Kidney (tissue), 14 donors: ENCODE results near the gene BRINP1. TPM values are rescaled to one million over a fixed set of nuclear protein-coding genes. Genes with fewer than 3 reads are reported as not detected.

Experiments
- DNase-seq, 5 donors: peaks; one replicate each; pipeline ENCODE4 v3.0.0-alpha.2; 2013 to 2020
- FAIRE-seq: peaks from 2 replicates; lab custom pipeline; 2012; peaks lifted over from hg19 to GRCh38; lab: Jason Lieb, UNC
- H3K27ac ChIP-seq, 2 donors: one replicate each; pipeline ENCODE4 v1.7.0; 2013; ENCODE audit warnings: low read depth in 2 of 2, low read length in 2 of 2, inconsistent platforms in 1 of 2
- H3K27me3 ChIP-seq: one replicate; pipeline ENCODE4 v1.7.1; 2013; ENCODE audit warnings: low read length, inconsistent platforms; ENCODE audit not compliant: control insufficient read depth, insufficient read depth
- H3K36me3 ChIP-seq, 3 donors: one replicate each; pipeline versions ENCODE4 v1.7.0 to v1.7.1; 2013; ENCODE audit warnings: low read length in 3 of 3, control low read depth in 1 of 3, inconsistent platforms in 1 of 3; ENCODE audit not compliant: insufficient read depth in 3 of 3, control insufficient read depth in 2 of 3
- H3K4me1 ChIP-seq, 3 donors: one replicate each; pipeline versions ENCODE4 v1.7.0 to v1.7.1; 2013; ENCODE audit warnings: low read length in 3 of 3, inconsistent platforms in 1 of 3, low read depth in 1 of 3; ENCODE audit not compliant: control insufficient read depth in 2 of 3, insufficient read depth in 2 of 3
- H3K4me3 ChIP-seq, 3 donors: one replicate each; pipeline versions ENCODE4 v1.7.0 to v1.8.1; 2013; ENCODE audit warnings: low read length in 3 of 3, control low read depth in 1 of 3, inconsistent platforms in 1 of 3
- H3K9ac ChIP-seq, 3 donors: one replicate each; pipeline versions ENCODE4 v1.7.0 to v1.7.1; 2013; ENCODE audit warnings: low read length in 3 of 3, control low read depth in 1 of 3, inconsistent platforms in 1 of 3
- H3K9me3 ChIP-seq, 3 donors: one replicate each; pipeline versions ENCODE4 v1.7.0 to v1.7.1; 2013; ENCODE audit warnings: low read length in 3 of 3, control low read depth in 1 of 3, inconsistent platforms in 1 of 3; ENCODE audit not compliant: control insufficient read depth in 2 of 3, insufficient read depth in 1 of 3
- intact Hi-C: fragments of 100-400 bp; cut with DNase I; formaldehyde crosslinking; loops from one replicate; pipeline ENCODE4 v1.11.1; 2022
- polyA plus RNA-seq: library from polyadenylated mRNA; stranded (reverse); fragments of 350-450 nt; fragmentation: Illumina TruSeq; extraction: RNeasy Lipid Tissue Mini Kit (QIAGEN cat#74804); gene quantifications from one replicate; pipeline ENCODE4 v1.2.3, GENCODE V29; 2014; ENCODE audit warnings: low read depth, low replicate concordance; ENCODE audit not compliant: insufficient read depth
- total RNA-seq: library from RNA; stranded (reverse); fragmentation: NEBNext Ultra II Directional; extraction: Animal tissue kit (Norgen Biotek cat#: 25700); gene quantifications from one replicate; pipeline ENCODE4 v1.2.1, GENCODE V29; 2021
- TF ChIP-seq, protein P1 (sequence below): IDR thresholded peaks from 3 replicates; pipeline ENCODE4 v1.5.1; 2012; ENCODE audit warnings: mild to moderate bottlenecking, moderate library complexity, borderline replicate concordance; ENCODE audit not compliant: insufficient read depth; ENCODE audit errors: extremely low read depth
- donor health status: control.
- donor health status: control.
- donor health status: control.
- donor health status: control.
- donor health status: control.
- donor health status: DM: yes; HTN: yes; CAD: no.
- donor health status: Normal renal cell carcinoma (clear cell type).

BRINP1 gene
- total and polyA plus RNA-seq, 2 donors from 2014 or later, result 0.84 to 1.4 TPM

DNA sequence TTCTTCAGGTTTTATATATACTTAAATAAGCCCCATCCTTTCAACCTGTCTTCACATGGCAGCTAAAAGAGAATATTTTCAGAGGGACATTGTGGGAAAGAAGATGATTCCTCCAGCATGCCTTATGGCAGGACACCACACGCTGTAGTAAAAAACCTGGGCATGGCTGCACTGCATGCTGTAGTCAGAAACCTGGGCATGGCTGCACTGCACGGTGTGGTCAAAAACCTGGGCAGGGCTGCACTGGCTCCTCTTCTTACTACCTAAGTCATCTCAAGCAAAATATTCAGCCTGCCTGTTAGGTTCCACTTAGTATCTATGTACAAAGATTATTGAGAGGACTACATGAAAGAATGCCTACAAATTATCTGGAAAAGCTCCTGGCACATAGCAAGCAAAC lies 153.6 kb downstream of the BRINP1 start:
- Histone ChIP-seq H3K27ac (no peak overlapping the region), H3K4me3 (no peak overlapping the region), H3K36me3 (no peaks in the 10 kb centered on the region), H3K27me3 (no peaks in the 10 kb centered on the region), H3K9me3 (no peaks in the 10 kb centered on the region), H3K9ac (no peak overlapping the region), H3K4me1 (no peaks in the 10 kb centered on the region)
- no peak for FAIRE-seq
- intact Hi-C loops, result no loop called here
- TF ChIP-seq, protein P1, sequence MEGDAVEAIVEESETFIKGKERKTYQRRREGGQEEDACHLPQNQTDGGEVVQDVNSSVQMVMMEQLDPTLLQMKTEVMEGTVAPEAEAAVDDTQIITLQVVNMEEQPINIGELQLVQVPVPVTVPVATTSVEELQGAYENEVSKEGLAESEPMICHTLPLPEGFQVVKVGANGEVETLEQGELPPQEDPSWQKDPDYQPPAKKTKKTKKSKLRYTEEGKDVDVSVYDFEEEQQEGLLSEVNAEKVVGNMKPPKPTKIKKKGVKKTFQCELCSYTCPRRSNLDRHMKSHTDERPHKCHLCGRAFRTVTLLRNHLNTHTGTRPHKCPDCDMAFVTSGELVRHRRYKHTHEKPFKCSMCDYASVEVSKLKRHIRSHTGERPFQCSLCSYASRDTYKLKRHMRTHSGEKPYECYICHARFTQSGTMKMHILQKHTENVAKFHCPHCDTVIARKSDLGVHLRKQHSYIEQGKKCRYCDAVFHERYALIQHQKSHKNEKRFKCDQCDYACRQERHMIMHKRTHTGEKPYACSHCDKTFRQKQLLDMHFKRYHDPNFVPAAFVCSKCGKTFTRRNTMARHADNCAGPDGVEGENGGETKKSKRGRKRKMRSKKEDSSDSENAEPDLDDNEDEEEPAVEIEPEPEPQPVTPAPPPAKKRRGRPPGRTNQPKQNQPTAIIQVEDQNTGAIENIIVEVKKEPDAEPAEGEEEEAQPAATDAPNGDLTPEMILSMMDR, result no peak
- peak in 1 of 5 donors; percentile 43 for DNase-seq

DNA sequence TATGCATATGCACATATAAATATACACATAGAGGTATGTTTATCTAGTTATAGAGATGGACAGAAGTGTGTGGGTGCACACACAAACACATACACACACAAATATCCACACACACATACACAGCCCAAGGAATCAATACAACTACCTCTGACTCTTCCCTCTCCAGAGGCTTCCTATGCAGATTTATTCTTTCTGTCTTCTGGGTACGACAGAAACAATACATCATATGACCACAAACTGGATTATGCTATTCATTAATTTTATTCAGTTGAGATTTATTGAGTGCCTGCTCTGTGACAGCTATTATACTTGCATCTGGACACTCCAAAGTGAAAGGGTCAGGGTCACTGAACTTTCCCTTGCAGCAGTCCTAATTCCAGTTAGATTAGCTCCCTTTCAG lies 155.8 kb downstream of the BRINP1 start:
- H3K4me1 ChIP-seq, result no peaks in the 10 kb centered on the region
- no peak overlapping the region for H3K4me3 ChIP-seq
- no peak for FAIRE-seq
- H3K9me3 ChIP-seq, result no peaks in the 10 kb centered on the region
- no peak overlapping the region for H3K9ac ChIP-seq
- DNase-seq, result peak in 1 of 5 donors; percentile 15
- H3K36me3 ChIP-seq, result no peaks in the 10 kb centered on the region
- intact Hi-C loops, result no loop called here
- H3K27ac ChIP-seq, result no peak overlapping the region
- no peaks in the 10 kb centered on the region for H3K27me3 ChIP-seq
- TF ChIP-seq, protein P1, result no peak

DNA sequence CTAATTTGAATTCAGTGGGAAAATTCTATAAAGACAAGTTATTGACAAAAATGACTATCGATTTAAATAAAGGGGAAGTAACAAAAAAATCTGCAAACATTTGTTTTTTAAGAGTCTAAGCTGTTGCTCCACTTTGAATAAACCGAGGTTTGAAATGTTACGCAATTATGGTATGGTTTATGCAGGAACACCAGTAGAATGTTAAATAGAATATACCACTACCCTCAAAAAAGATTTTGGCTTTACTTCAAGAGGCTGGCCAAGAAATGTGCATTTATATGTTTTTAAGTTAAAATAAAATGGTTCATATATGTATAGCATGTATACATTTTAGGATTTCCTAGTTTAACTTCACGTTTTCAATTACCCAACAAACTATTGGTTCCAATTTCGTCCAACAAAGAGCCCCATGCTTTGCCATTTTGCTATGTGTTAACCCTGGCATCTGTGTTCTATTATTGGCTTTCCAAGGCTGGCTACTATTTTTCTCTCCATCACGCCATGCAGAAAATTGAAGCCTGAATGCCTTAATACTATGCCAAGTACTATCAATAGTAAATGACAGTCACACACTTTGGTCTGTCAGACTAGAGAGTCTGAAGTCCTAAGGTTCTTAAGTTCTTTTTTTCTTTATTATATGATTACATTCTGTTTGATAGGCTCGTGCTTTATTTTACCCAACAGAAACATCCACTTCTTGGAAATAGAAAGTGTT lies 171.2 kb downstream of the BRINP1 start:
- Histone ChIP-seq H3K36me3 (no peaks in the 10 kb centered on the region), H3K27ac (no peak overlapping the region), H3K4me3 (no peak overlapping the region), H3K9ac (no peak overlapping the region), H3K9me3 (no peaks in the 10 kb centered on the region), H3K4me1 (no peaks in the 10 kb centered on the region), H3K27me3 (no peaks in the 10 kb centered on the region)
- intact Hi-C loops, result no loop called here
- TF ChIP-seq, protein P1, result no peak
- FAIRE-seq (no peak), DNase-seq (no peak)
